T-helper 2 cell treated with Interferon-gamma antibody and Interleukin-4, amounts not matched to agents 5 μg/mL and 100 μg/mL, for 36 hours (primary cell): ENCODE results near the gene WDR5B.
"Not testable (repeated sequence)": the region's sequence is repeated elsewhere in the genome, so short reads cannot be mapped to it uniquely, and the experiment has no call there.

ENCODE experiments used
- DNase-seq: peaks from one replicate; pipeline ENCODE4 v3.0.0; 2021; ENCODE audit warnings: low spot score
- H3K27ac Mint-ChIP-seq: one replicate; pipeline ENCODE4 v1.8.0; 2021; ENCODE audit warnings: mild to moderate bottlenecking, mixed read lengths
- H3K27me3 Mint-ChIP-seq: one replicate; pipeline ENCODE4 v1.8.0; 2021; ENCODE audit warnings: low read depth, mixed read lengths
- H3K36me3 Mint-ChIP-seq: one replicate; pipeline ENCODE4 v1.8.0; 2021; ENCODE audit warnings: low read depth, mixed read lengths
- H3K4me1 Mint-ChIP-seq: one replicate; pipeline ENCODE4 v1.8.0; 2021; ENCODE audit warnings: low read depth, mixed read lengths
- H3K4me3 Mint-ChIP-seq: one replicate; pipeline ENCODE4 v1.8.0; 2022; ENCODE audit warnings: mild to moderate bottlenecking, moderate library complexity, mixed read lengths
- H3K9me3 Mint-ChIP-seq: one replicate; pipeline ENCODE4 v1.8.0; 2021; ENCODE audit warnings: mixed read lengths

WDR5B gene

GRCh38 chr3:122415762-122416654 lies at the start of gene WDR5B:
TSS of gene WDR5B (minus strand) at chr3:122416062. CDS start at chr3:122415528, 534 bp downstream.
- peaks cover 3% of the 10 kb centered on the region for H3K27me3 Mint-ChIP-seq
- H3K4me3 Mint-ChIP-seq, result peak within 1 kb of the TSS; percentile 99
- peak; percentile 96 for DNase-seq
- H3K36me3 Mint-ChIP-seq, result peaks cover 24% of the 10 kb centered on the region
- peak within 1 kb of the TSS; percentile 100 for H3K27ac Mint-ChIP-seq
- peaks cover 31% of the 10 kb centered on the region for H3K4me1 Mint-ChIP-seq
- no peaks in the 10 kb centered on the region for H3K9me3 Mint-ChIP-seq

- Mint-ChIP-seq H3K4me1 (peaks cover 10% of the 10 kb centered on the region), H3K27ac (no peak overlapping the region), H3K4me3 (no peak overlapping the region), H3K27me3 (no peaks in the 10 kb centered on the region), H3K36me3 (peaks cover 23% of the 10 kb centered on the region), H3K9me3 (no peaks in the 10 kb centered on the region)
- no peak for DNase-seq
These were observed 48.8 kb upstream of the WDR5B start for GRCh38 chr3:122464659-122465058.

GRCh38 chr3:122462406-122462805 lies 46.5 kb upstream of the WDR5B start:
- Mint-ChIP-seq H3K4me3 (no peak overlapping the region), H3K9me3 (no peaks in the 10 kb centered on the region), H3K4me1 (peaks cover 3% of the 10 kb centered on the region), H3K36me3 (peaks cover 35% of the 10 kb centered on the region), H3K27ac (no peak overlapping the region), H3K27me3 (no peaks in the 10 kb centered on the region)
- no peak for DNase-seq

DNA sequence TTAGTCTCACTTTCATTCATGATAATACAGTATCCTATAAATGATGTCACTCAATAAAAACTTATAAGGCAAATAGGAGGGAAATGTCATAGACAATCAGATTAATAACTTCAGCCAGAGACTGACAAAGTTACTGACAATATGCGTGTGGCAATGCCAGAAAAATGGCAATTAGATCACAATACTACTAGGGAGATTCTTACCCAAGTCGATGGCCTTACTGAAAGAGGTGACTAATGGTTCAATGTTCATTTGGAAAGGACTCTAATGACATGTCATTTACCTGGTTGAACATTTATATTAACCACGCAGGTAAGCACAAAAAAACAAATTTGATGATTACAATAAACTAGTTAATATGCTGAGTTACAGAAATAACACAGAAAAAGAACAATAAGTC lies 45.9 kb upstream of the WDR5B start:
- Mint-ChIP-seq H3K9me3 (no peaks in the 10 kb centered on the region), H3K27me3 (no peaks in the 10 kb centered on the region), H3K36me3 (peaks cover 31% of the 10 kb centered on the region), H3K4me1 (peaks cover 1% of the 10 kb centered on the region), H3K4me3 (no peak overlapping the region), H3K27ac (no peak overlapping the region)
- DNase-seq, result no peak

- Mint-ChIP-seq H3K4me1 (peaks cover 1% of the 10 kb centered on the region), H3K4me3 (no peak overlapping the region), H3K36me3 (peaks cover 31% of the 10 kb centered on the region), H3K27me3 (no peaks in the 10 kb centered on the region), H3K9me3 (no peaks in the 10 kb centered on the region), H3K27ac (no peak overlapping the region)
- no peak for DNase-seq
These were observed 43.1 kb upstream of the WDR5B start for GRCh38 chr3:122458992-122459391.

DNA sequence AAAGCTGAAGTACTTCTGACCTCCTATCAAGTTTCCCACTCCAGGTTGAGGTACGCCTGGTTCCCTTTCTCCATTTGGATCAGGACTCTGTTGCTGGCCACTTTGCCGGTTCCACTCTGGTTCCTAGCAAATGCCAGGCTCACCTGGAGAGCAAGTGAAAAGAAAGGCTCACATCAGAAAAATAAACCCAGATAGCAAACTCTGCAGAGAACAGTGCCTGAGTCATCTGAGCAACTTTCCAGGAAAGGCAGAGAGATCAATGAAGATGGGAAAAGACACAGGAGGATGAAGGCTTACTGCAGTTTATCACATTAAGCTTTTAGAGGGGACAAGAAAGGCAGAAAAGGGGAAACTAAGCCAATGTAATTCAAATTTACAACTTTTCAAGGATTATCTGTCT lies 41.8 kb upstream of the WDR5B start:
- Mint-ChIP-seq H3K36me3 (peaks cover 31% of the 10 kb centered on the region), H3K4me3 (no peak overlapping the region), H3K9me3 (no peaks in the 10 kb centered on the region), H3K4me1 (peaks cover 1% of the 10 kb centered on the region), H3K27ac (no peak overlapping the region), H3K27me3 (no peaks in the 10 kb centered on the region)
- DNase-seq, result no peak

DNA sequence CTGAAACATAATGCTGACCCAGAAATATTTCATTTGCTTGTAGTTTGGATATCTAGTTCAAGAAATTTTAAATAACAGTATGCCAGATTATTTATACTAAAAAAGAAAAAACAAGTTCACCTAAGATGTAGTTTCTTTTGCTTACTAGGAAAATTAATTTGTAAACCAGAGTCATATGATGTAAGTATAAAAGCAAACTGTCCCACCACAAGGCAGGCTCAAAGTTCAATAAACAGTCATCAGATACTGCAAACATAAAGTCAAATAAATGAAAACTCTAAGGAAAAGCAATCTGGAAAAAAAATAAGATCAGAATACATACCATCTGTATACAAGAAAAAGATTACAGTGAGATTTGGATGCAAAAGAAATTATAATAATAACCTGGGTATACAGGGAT lies 40.2 kb upstream of the WDR5B start:
- Mint-ChIP-seq H3K27me3 (no peaks in the 10 kb centered on the region), H3K4me1 (peaks cover 1% of the 10 kb centered on the region), H3K9me3 (no peaks in the 10 kb centered on the region), H3K36me3 (peaks cover 25% of the 10 kb centered on the region), H3K4me3 (no peak overlapping the region), H3K27ac (no peak overlapping the region)
- DNase-seq, result no peak

DNA sequence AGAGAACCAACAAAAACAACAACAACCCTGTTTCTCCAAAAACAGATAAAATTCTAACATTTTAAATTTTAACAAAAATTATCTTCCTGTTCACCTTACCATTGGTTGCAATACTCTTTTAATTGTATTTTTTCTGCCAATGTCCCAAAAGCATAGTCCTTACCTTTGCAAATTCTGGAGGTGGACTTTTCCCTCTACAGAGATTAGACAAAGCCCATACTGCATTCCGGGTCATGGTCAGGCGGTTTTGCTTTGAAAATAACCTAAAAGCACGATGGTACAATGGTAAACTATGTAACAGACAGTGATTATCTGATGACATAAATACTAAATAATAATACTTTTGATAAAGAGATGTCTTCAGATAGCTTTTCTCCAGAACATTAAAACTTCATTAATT lies 35.5 kb upstream of the WDR5B start:
- no peak for DNase-seq
- no peaks in the 10 kb centered on the region for H3K27me3 Mint-ChIP-seq
- peaks cover 5% of the 10 kb centered on the region for H3K9me3 Mint-ChIP-seq
- H3K27ac Mint-ChIP-seq, result no peak overlapping the region
- no peak overlapping the region for H3K4me3 Mint-ChIP-seq
- H3K36me3 Mint-ChIP-seq, result peaks cover 43% of the 10 kb centered on the region
- H3K4me1 Mint-ChIP-seq, result peaks cover 7% of the 10 kb centered on the region

- H3K4me1 Mint-ChIP-seq, DNase-seq, H3K27me3 Mint-ChIP-seq, H3K27ac Mint-ChIP-seq, H3K4me3 Mint-ChIP-seq: not testable (repeated sequence)
- H3K9me3 Mint-ChIP-seq, result peaks cover 16% of the 10 kb centered on the region
- H3K36me3 Mint-ChIP-seq, result peaks cover 73% of the 10 kb centered on the region
These were observed 32.4 kb upstream of the WDR5B start for GRCh38 chr3:122448218-122448617.

- H3K4me3 Mint-ChIP-seq, H3K27ac Mint-ChIP-seq, DNase-seq, H3K4me1 Mint-ChIP-seq, H3K27me3 Mint-ChIP-seq: not testable (repeated sequence)
- Mint-ChIP-seq H3K9me3 (peaks cover 16% of the 10 kb centered on the region), H3K36me3 (peaks cover 81% of the 10 kb centered on the region)
These were observed 28.6 kb upstream of the WDR5B start for GRCh38 chr3:122444491-122444887.

GRCh38 chr3:122443762-122444490 lies 28.1 kb upstream of the WDR5B start:
- H3K27ac Mint-ChIP-seq, H3K4me1 Mint-ChIP-seq, DNase-seq, H3K4me3 Mint-ChIP-seq, H3K27me3 Mint-ChIP-seq: not testable (repeated sequence)
- peaks cover 76% of the 10 kb centered on the region for H3K36me3 Mint-ChIP-seq
- H3K9me3 Mint-ChIP-seq, result peaks cover 16% of the 10 kb centered on the region

- no peak for DNase-seq
- no peaks in the 10 kb centered on the region for H3K27me3 Mint-ChIP-seq
- H3K36me3 Mint-ChIP-seq, result peaks cover 70% of the 10 kb centered on the region
- no peak overlapping the region for H3K4me3 Mint-ChIP-seq
- H3K27ac Mint-ChIP-seq, result no peak overlapping the region
- peaks cover 16% of the 10 kb centered on the region for H3K9me3 Mint-ChIP-seq
- peaks cover 7% of the 10 kb centered on the region for H3K4me1 Mint-ChIP-seq
These were observed 27.2 kb upstream of the WDR5B start for GRCh38 chr3:122443090-122443489.

- no peak for DNase-seq
- Mint-ChIP-seq H3K27ac (no peak overlapping the region), H3K4me3 (no peak overlapping the region), H3K27me3 (no peaks in the 10 kb centered on the region), H3K9me3 (peaks cover 11% of the 10 kb centered on the region), H3K36me3 (peaks cover 50% of the 10 kb centered on the region), H3K4me1 (no peaks in the 10 kb centered on the region)
These were observed 20.1 kb upstream of the WDR5B start for GRCh38 chr3:122435950-122436349.

DNA sequence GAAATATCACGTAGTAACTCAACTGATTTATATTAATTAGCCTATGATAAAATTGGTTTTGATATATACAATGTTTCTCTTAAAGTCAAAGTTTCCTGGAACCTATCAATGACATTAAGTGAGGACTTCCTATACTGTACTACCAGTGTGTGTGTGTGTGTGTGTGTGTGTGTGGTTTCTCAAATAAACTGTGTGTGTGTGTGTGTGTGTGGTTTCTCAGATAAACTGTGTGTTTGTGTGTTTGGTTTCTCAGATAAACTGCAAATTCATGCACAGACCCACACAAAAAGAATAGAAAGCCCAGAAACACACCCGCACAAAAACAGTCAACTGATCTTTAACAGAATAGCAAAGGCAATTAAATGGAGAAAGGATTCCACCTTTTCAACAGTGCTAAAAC lies 14.5 kb upstream of the WDR5B start:
- H3K27ac Mint-ChIP-seq, result no peak overlapping the region
- H3K4me3 Mint-ChIP-seq, result no peak overlapping the region
- peaks cover 7% of the 10 kb centered on the region for H3K9me3 Mint-ChIP-seq
- peaks cover 66% of the 10 kb centered on the region for H3K36me3 Mint-ChIP-seq
- no peak for DNase-seq
- H3K4me1 Mint-ChIP-seq, result peaks cover 15% of the 10 kb centered on the region
- H3K27me3 Mint-ChIP-seq, result no peaks in the 10 kb centered on the region
